ENCODE results near the gene BCLAF3. TPM values are rescaled to one million over a fixed set of nuclear protein-coding genes. Genes with fewer than 3 reads are reported as not detected.

BCLAF3 gene
- total RNA-seq (10 to 100 TPM in 1 of 2 donors, 1 to 10 TPM in 1; 7.7 to 10.7 TPM), polyA plus RNA-seq (ENCODE audit: insufficient read depth, low read depth, low replicate concordance) (5.7 TPM)
- long read RNA-seq, donor 1: 0 reads
- long read RNA-seq, donor 2: 0 reads

- peak; percentile 71 to 85 (median 75) for TF ChIP-seq CTCF (IDR thresholded peaks at IDR 0.05)
- no peak for TF ChIP-seq POLR2A (IDR thresholded peaks at IDR 0.05)
- WGBS, 2 donors: 0% methylated on average over 18 of the region's 103 CpGs; no CpG with 5 or more reads in 1 of the 2 donors
- H3K4me3 ChIP-seq: peak within 1 kb of the TSS; percentile 59 to 82
- peak; percentile 90 for DNase-seq
- intact Hi-C loops (cut with DNase I; ENCODE audit: low total_unique reads): no loop called here
- H3K27me3 ChIP-seq: no peaks in the 10 kb centered on the region
- no peaks in the 10 kb centered on the region for H3K9me3 ChIP-seq
- H3K27ac ChIP-seq: peak within 1 kb of the TSS; percentile 18 to 59
- H3K4me1 ChIP-seq: no peaks in the 10 kb centered on the region
- H3K36me3 ChIP-seq (ENCODE audit: low read depth, missing control alignments): no peaks in the 10 kb centered on the region
These were observed at the start of gene BCLAF3 for GRCh38 chrX:19990556-19991349. TSS of gene BCLAF3 (minus strand) at chrX:19991061. CDS start at chrX:19970264, 20,797 bp downstream.

GRCh38 chrX:20038966-20039365 is 48.1 kb upstream of the BCLAF3 start:
- Histone ChIP-seq H3K4me1 (no peaks in the 10 kb centered on the region), H3K27ac (no peak overlapping the region), H3K4me3 (no peak overlapping the region), H3K36me3 (ENCODE audit: low read depth, missing control alignments) (no peaks in the 10 kb centered on the region), H3K9me3 (no peaks in the 10 kb centered on the region), H3K27me3 (no peaks in the 10 kb centered on the region)
- DNase-seq: no peak
- intact Hi-C loops (cut with DNase I; ENCODE audit: low total_unique reads): no loop called here
- WGBS, 2 donors: 88 to 92% methylated on average over 3 of the region's 3 CpGs
- TF ChIP-seq CTCF (IDR thresholded peaks at IDR 0.05) (no peak), POLR2A (IDR thresholded peaks at IDR 0.05) (no peak)

GRCh38 chrX:20037186-20037585 is 46.3 kb upstream of the BCLAF3 start:
- H3K9me3 ChIP-seq: no peaks in the 10 kb centered on the region
- H3K4me3 ChIP-seq: no peak overlapping the region
- DNase-seq: no peak
- WGBS, 2 donors: 98% methylated on average over 5 of the region's 6 CpGs; no CpG with 5 or more reads in 1 of the 2 donors
- H3K27me3 ChIP-seq: no peaks in the 10 kb centered on the region
- no peak overlapping the region for H3K27ac ChIP-seq
- no peaks in the 10 kb centered on the region for H3K36me3 ChIP-seq (ENCODE audit: low read depth, missing control alignments)
- intact Hi-C loops (cut with DNase I; ENCODE audit: low total_unique reads): no loop called here
- no peaks in the 10 kb centered on the region for H3K4me1 ChIP-seq
- TF ChIP-seq CTCF (IDR thresholded peaks at IDR 0.05) (no peak), POLR2A (IDR thresholded peaks at IDR 0.05) (no peak)

- no peak for DNase-seq
- no peak overlapping the region for H3K27ac ChIP-seq
- H3K4me1 ChIP-seq: no peaks in the 10 kb centered on the region
- 93 to 96% methylated on average over 2 of the region's 2 CpGs for WGBS, 2 donors
- no peak for TF ChIP-seq CTCF (IDR thresholded peaks at IDR 0.05)
- no peak for TF ChIP-seq POLR2A (IDR thresholded peaks at IDR 0.05)
- intact Hi-C loops (cut with DNase I; ENCODE audit: low total_unique reads): no loop called here
- H3K27me3 ChIP-seq: no peaks in the 10 kb centered on the region
- H3K4me3 ChIP-seq: no peak overlapping the region
- H3K36me3 ChIP-seq (ENCODE audit: low read depth, missing control alignments): no peaks in the 10 kb centered on the region
- H3K9me3 ChIP-seq: no peaks in the 10 kb centered on the region
These were observed 41.3 kb upstream of the BCLAF3 start for GRCh38 chrX:20032201-20032600.
